Upper lobe of left lung (tissue), 6 donors: ENCODE results near the gene PRKCE. TPM values are rescaled to one million over a fixed set of nuclear protein-coding genes. Genes with fewer than 3 reads are reported as not detected.

ENCODE experiments used
- ATAC-seq, 2 donors: fragments of 200-7000 bp; cut with Tn5 transposase; one replicate each; pipeline ENCODE4 v1.9.1; 2022; ENCODE audit warnings: mild to moderate bottlenecking in 2 of 2, moderate library complexity in 2 of 2; ENCODE audit not compliant: low FRiP score in 2 of 2
- DNase-seq, 2 donors: peaks; one replicate each; pipeline ENCODE4 v3.0.0-alpha.2; 2019 to 2020
- H3K27ac ChIP-seq, 4 donors: fragments of 200-600 bp; sonication (generic); one replicate each; pipeline ENCODE4 v1.5.1; 2016 to 2019
- H3K27me3 ChIP-seq, 4 donors: fragments of 200-600 bp; sonication (generic); one replicate each; pipeline ENCODE4 v1.5.1; 2017 to 2019
- H3K36me3 ChIP-seq, 4 donors: fragments of 200-600 bp; sonication (generic); one replicate each; pipeline ENCODE4 v1.5.1; 2016 to 2019
- H3K4me1 ChIP-seq, 4 donors: fragments of 200-600 bp; sonication (generic); one replicate each; pipeline ENCODE4 v1.5.1; 2018 to 2019
- H3K4me3 ChIP-seq, 4 donors: fragments of 200-600 bp; sonication (generic); one replicate each; pipeline ENCODE4 v1.5.1; 2017 to 2019; ENCODE audit warnings: mild to moderate bottlenecking in 2 of 4, moderate library complexity in 1 of 4
- H3K9me3 ChIP-seq, 4 donors: fragments of 200-600 bp; sonication (generic); one replicate each; pipeline ENCODE4 v1.5.1; 2018 to 2019
- CTCF ChIP-seq, 6 experiments: fragments of 450-650 bp in 4 of 6; fragments of 200-600 bp in 2 of 6; sonication (generic) in 2 of 6; IDR thresholded peaks; one replicate each; pipeline ENCODE4 v1.5.1; 2016 to 2019; ENCODE audit warnings: antibody characterized with exemption in 6 of 6
- EP300 ChIP-seq, 4 donors: sonication (generic); formaldehyde crosslinking; IDR thresholded peaks; one replicate each; pipeline ENCODE4 v1.5.1; 2017; ENCODE audit warnings: antibody characterized with exemption in 4 of 4, control low read depth in 2 of 4
- POLR2A ChIP-seq, 4 donors: fragments of 450-650 bp; IDR thresholded peaks; one replicate each; pipeline ENCODE4 v1.5.1; 2016 to 2017; ENCODE audit warnings: antibody characterized with exemption in 4 of 4, mild to moderate bottlenecking in 2 of 4
- POLR2AphosphoS5 ChIP-seq, 2 donors: sonication (generic); formaldehyde crosslinking; IDR thresholded peaks; one replicate each; pipeline ENCODE4 v1.5.1; 2017; ENCODE audit warnings: antibody characterized with exemption in 2 of 2
- WGBS, 2 donors: methylation state at CpG; one replicate each; pipeline ENCODE4 v1.1.5; 2017 to 2018; 5-methylcytosine and 5-hydroxymethylcytosine counted together
- total RNA-seq, 6 donors: library from RNA; depleted of rRNA in 4 of 6; stranded (reverse); fragments of >200 nt in 4 of 6; gene quantifications; one replicate each; pipeline versions ENCODE4 v1.1.0 to v1.2.1, GENCODE V29; 2016 to 2021
- donor health status: DM: no; HTN: no; CAD: no; lungs with moderate emphysema.
- donor health status: DM: no; HTN: yes; CAD: no; lungs with severe emphysema.

Gene PRKCE
- total RNA-seq, 6 donors from 2014 or later: 54.9 to 124 (median 75.6) TPM

GRCh38 chr2:45654250-45654649, 2.8 kb downstream of the PRKCE start:
- WGBS, 2 donors: 74 to 80% methylated on average over 3 of the region's 3 CpGs
- H3K4me1 ChIP-seq: peaks cover 12 to 32% (median 16%) of the 10 kb centered on the region in 4 donors
- no peak overlapping the region for H3K27ac ChIP-seq

GRCh38 chr2:45661828-45662227, 10.4 kb downstream of the PRKCE start:
- DNase-seq (no peak), ATAC-seq (no peak)
- TF ChIP-seq POLR2AphosphoS5 (IDR thresholded peaks at IDR 0.05): no peak
- TF ChIP-seq CTCF (IDR thresholded peaks at IDR 0.05): no peak
- TF ChIP-seq EP300 (IDR thresholded peaks at IDR 0.05): no peak
- no peak for TF ChIP-seq POLR2A (IDR thresholded peaks at IDR 0.05)
- no peaks in the 10 kb centered on the region for H3K36me3 ChIP-seq
- WGBS, 2 donors: 50 to 64% methylated on average over 2 of the region's 2 CpGs
- H3K9me3 ChIP-seq: no peaks in the 10 kb centered on the region
- no peak overlapping the region for H3K27ac ChIP-seq
- H3K4me1 ChIP-seq: no peaks in the 10 kb centered on the region
- H3K4me3 ChIP-seq: no peak overlapping the region
- H3K27me3 ChIP-seq: no peaks in the 10 kb centered on the region

More at GRCh38 chr2:45654250-45654649, 2.8 kb downstream of the PRKCE start:
- Histone ChIP-seq H3K9me3 (no peaks in the 10 kb centered on the region), H3K36me3 (no peaks in the 10 kb centered on the region), H3K27me3 (no peaks in the 10 kb centered on the region), H3K4me3 (peak overlapping the region in 2 of 4 donors; percentile 12 to 97)
- DNase-seq: no peak
- ATAC-seq: no peak
- no peak for TF ChIP-seq CTCF (IDR thresholded peaks at IDR 0.05)
- no peak for TF ChIP-seq POLR2AphosphoS5 (IDR thresholded peaks at IDR 0.05)
- no peak for TF ChIP-seq POLR2A (IDR thresholded peaks at IDR 0.05)
- no peak for TF ChIP-seq EP300 (IDR thresholded peaks at IDR 0.05)

DNA sequence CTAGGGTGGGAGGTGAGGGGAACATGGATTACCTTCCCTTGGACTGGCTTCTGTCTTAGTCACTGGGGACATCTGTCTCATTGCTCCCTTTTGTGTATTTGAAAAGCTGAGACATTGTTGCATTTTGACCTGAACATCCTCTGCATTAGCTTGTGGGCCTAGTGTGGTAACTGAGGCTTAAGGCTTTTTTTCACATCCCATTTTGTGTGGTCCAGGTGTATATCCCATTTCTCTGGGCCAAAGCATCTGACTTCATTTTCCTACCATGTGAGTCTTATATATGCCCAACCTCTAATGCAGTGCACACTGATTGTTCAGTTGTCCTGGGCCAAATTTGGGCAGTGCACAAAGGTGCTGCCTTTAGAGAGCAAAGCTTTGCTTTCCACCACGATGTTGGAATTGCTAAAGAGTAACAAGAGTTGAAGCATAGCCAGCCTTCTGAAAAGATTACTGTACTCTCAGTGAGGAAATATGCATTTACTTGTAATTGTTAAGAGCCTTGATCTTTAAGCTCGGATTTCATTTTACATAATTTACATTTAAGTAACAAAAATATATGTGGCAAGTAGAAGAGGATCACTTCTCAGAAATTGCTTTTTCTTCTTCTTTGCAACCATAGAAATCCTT, 13.3 kb downstream of the PRKCE start:
- Histone ChIP-seq H3K36me3 (no peaks in the 10 kb centered on the region), H3K4me3 (no peak overlapping the region), H3K27ac (no peak overlapping the region), H3K4me1 (peaks cover 0 to 3% (median 0%) of the 10 kb centered on the region in 4 donors), H3K9me3 (no peaks in the 10 kb centered on the region), H3K27me3 (no peaks in the 10 kb centered on the region)
- DNase-seq: no peak
- WGBS, 2 donors: 51 to 57% methylated on average over 2 of the region's 2 CpGs
- ATAC-seq: no peak
- TF ChIP-seq POLR2A (IDR thresholded peaks at IDR 0.05) (no peak), EP300 (IDR thresholded peaks at IDR 0.05) (no peak), POLR2AphosphoS5 (IDR thresholded peaks at IDR 0.05) (no peak), CTCF (IDR thresholded peaks at IDR 0.05) (no peak)

GRCh38 chr2:45668509-45668908, 17.0 kb downstream of the PRKCE start:
- no peaks in the 10 kb centered on the region for H3K27me3 ChIP-seq

More at GRCh38 chr2:45668509-45668908, 17.0 kb downstream of the PRKCE start:
- no peak for DNase-seq
- Histone ChIP-seq H3K27ac (no peak overlapping the region), H3K9me3 (no peaks in the 10 kb centered on the region), H3K36me3 (no peaks in the 10 kb centered on the region), H3K4me1 (peaks cover 0 to 7% (median 2%) of the 10 kb centered on the region in 4 donors), H3K4me3 (no peak overlapping the region)
- no peak for TF ChIP-seq POLR2A (IDR thresholded peaks at IDR 0.05)
- no peak for TF ChIP-seq CTCF (IDR thresholded peaks at IDR 0.05)
- TF ChIP-seq POLR2AphosphoS5 (IDR thresholded peaks at IDR 0.05): no peak
- no peak for TF ChIP-seq EP300 (IDR thresholded peaks at IDR 0.05)
- ATAC-seq: no peak
- WGBS, 2 donors: 85 to 86% methylated on average over 7 of the region's 7 CpGs
